ENCODE results near the gene CFAP97D1. TPM values are rescaled to one million over a fixed set of nuclear protein-coding genes. Genes with fewer than 3 reads are reported as not detected.

Gene CFAP97D1
- total RNA-seq, 1 donor from 2014 or later = not detected

DNA sequence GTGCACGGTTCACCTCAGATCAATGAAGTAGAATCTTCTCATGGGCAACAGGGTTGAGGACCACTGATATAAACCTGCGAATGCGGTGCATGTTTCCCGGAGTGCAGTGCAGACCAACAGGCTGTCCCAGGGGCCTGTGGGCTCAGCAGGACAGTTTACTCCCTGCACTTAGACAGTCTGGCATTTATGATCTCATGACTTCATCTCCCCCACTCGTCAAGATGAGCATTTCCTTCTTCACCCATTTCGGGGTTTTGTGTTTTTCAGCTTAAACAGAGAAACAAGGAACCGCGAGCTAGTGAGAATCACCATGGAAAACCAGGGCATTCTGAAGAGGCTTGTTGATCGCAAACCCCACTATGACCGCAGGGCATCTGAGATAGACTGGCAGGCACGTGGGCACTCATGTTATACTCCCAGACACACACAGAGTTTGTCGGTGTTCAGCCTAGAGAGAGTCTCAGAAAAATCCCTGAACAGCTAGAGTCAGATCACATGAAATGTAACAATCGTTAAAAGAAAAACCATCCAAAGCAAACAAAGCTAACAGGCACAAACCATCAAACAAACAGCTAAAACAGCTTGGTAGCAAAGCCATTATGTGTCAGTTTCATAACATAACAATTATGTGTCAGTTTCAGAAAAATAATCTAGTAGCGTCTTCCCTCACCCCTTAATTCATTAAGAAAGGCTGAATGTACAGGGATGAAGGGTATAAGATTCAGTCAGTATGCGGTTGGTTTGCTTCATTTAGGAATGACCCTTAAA lies 2.9 kb downstream of the CFAP97D1 start:
- H3K36me3 ChIP-seq (ENCODE audit: control insufficient read depth, insufficient read depth, low read length) = no peaks in the 10 kb centered on the region
- FAIRE-seq (no peak), DNase-seq (ENCODE audit: low read depth) (no peak)
- TF ChIP-seq CTCF (IDR thresholded peaks at IDR 0.05; ENCODE audit: insufficient read depth, low read length, severe bottlenecking) = no peak
- H3K27me3 ChIP-seq (ENCODE audit: control insufficient read depth, insufficient read depth, low read length) = no peaks in the 10 kb centered on the region
- no peak overlapping the region for H3K4me3 ChIP-seq (ENCODE audit: low read depth, low read length)

DNA sequence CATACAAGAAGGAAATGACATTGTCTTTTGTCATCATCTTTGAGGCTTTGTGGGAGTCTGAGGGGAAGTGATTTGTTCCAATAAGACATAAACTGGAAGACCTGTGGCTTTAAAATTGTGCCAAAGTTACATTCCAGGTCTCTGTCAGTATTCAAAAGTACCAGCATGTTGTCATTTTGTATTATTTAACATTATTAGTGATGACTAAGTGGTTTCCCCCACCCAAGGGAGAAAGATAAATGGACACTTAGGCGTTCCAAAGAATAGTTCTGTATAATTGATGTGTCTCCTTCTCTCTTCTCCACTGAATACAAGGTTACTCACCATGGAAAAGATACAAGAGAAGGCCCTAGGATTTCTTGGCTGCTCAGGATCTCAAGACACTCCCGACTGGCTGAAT lies 3.8 kb downstream of the CFAP97D1 start:
- Histone ChIP-seq H3K27me3 (ENCODE audit: control insufficient read depth, insufficient read depth, low read length) (no peaks in the 10 kb centered on the region), H3K36me3 (ENCODE audit: control insufficient read depth, insufficient read depth, low read length) (no peaks in the 10 kb centered on the region), H3K4me3 (ENCODE audit: low read depth, low read length) (no peak overlapping the region)
- no peak for FAIRE-seq
- no peak for TF ChIP-seq CTCF (IDR thresholded peaks at IDR 0.05; ENCODE audit: insufficient read depth, low read length, severe bottlenecking)
- DNase-seq (ENCODE audit: low read depth) = no peak

- FAIRE-seq = no peak
- DNase-seq (ENCODE audit: low read depth) = peak; percentile 54
Measured at GRCh38 chr17:43784628-43785101, 4.4 kb downstream of the CFAP97D1 start.

DNA sequence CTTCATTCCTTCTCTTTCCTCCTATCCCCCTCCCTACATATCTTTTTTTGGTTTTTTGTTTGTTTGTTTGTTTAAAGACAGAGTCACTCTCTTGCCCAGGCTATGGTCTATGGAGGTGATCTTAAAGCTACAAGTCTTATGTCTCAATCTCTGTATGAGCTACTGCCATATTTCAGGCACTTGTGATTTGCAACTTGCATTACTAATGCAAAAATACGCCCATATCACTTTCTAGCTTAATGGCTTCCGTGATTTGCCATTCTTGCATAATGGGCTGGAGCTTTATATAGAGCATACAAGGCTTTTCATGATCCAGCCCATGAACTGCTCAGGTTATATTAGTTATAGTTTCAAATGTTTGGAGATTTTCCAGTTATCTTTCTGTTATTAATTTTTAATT lies 7.5 kb downstream of the CFAP97D1 start:
- DNase-seq (ENCODE audit: low read depth) (peak; percentile 17), FAIRE-seq (no peak)
- Histone ChIP-seq H3K4me3 (ENCODE audit: low read depth, low read length) (no peak overlapping the region), H3K27me3 (ENCODE audit: control insufficient read depth, insufficient read depth, low read length) (no peaks in the 10 kb centered on the region), H3K36me3 (ENCODE audit: control insufficient read depth, insufficient read depth, low read length) (no peaks in the 10 kb centered on the region)
- TF ChIP-seq CTCF (IDR thresholded peaks at IDR 0.05; ENCODE audit: insufficient read depth, low read length, severe bottlenecking) = no peak

More at GRCh38 chr17:43784628-43785101, 4.4 kb downstream of the CFAP97D1 start:
- TF ChIP-seq CTCF (IDR thresholded peaks at IDR 0.05; ENCODE audit: insufficient read depth, low read length, severe bottlenecking) = no peak
- no peak overlapping the region for H3K4me3 ChIP-seq (ENCODE audit: low read depth, low read length)
- no peaks in the 10 kb centered on the region for H3K36me3 ChIP-seq (ENCODE audit: control insufficient read depth, insufficient read depth, low read length)
- no peaks in the 10 kb centered on the region for H3K27me3 ChIP-seq (ENCODE audit: control insufficient read depth, insufficient read depth, low read length)

GRCh38 chr17:43788540-43788939 lies 8.3 kb downstream of the CFAP97D1 start:
- DNase-seq (ENCODE audit: low read depth) = no peak
- H3K4me3 ChIP-seq (ENCODE audit: low read depth, low read length) = no peak overlapping the region
- no peaks in the 10 kb centered on the region for H3K36me3 ChIP-seq (ENCODE audit: control insufficient read depth, insufficient read depth, low read length)
- no peaks in the 10 kb centered on the region for H3K27me3 ChIP-seq (ENCODE audit: control insufficient read depth, insufficient read depth, low read length)
- no peak for FAIRE-seq
- no peak for TF ChIP-seq CTCF (IDR thresholded peaks at IDR 0.05; ENCODE audit: insufficient read depth, low read length, severe bottlenecking)

GRCh38 chr17:43789482-43789881 lies 9.2 kb downstream of the CFAP97D1 start:
- no peak for TF ChIP-seq CTCF (IDR thresholded peaks at IDR 0.05; ENCODE audit: insufficient read depth, low read length, severe bottlenecking)
- Histone ChIP-seq H3K27me3 (ENCODE audit: control insufficient read depth, insufficient read depth, low read length) (no peaks in the 10 kb centered on the region), H3K36me3 (ENCODE audit: control insufficient read depth, insufficient read depth, low read length) (no peaks in the 10 kb centered on the region), H3K4me3 (ENCODE audit: low read depth, low read length) (no peak overlapping the region)
- DNase-seq (ENCODE audit: low read depth) = no peak
- FAIRE-seq = no peak

All from bronchial epithelial cell (primary cell).